Tibial nerve (tissue), 3 donors: Measurements from ENCODE around the gene ALDH1L1.

Experiments
- CTCF ChIP-seq, 5 experiments: fragments of 200-600 bp in 3 of 5; fragments of 450-650 bp in 2 of 5; sonication (generic) in 3 of 5; IDR thresholded peaks; one replicate each; pipeline ENCODE4 v1.5.1; 2016 to 2019; ENCODE audit warnings: antibody characterized with exemption in 5 of 5, mild to moderate bottlenecking in 3 of 5, moderate library complexity in 2 of 5
- POLR2A ChIP-seq, 2 donors: fragments of 450-650 bp; IDR thresholded peaks; one replicate each; pipeline ENCODE4 v1.6.1; 2017; ENCODE audit warnings: antibody characterized with exemption in 2 of 2, mild to moderate bottlenecking in 2 of 2, moderate library complexity in 2 of 2

- TF ChIP-seq POLR2A (IDR thresholded peaks at IDR 0.05) (no peak), CTCF (IDR thresholded peaks at IDR 0.05) (no peak)
Measured at GRCh38 chr3:126125781-126126251, 54.6 kb downstream of the ALDH1L1 start.
